ENCODE results near the gene EDRF1. TPM values are rescaled to one million over a fixed set of nuclear protein-coding genes. Genes with fewer than 3 reads are reported as not detected.
"Not testable (repeated sequence)": the region's sequence is repeated elsewhere in the genome, so short reads cannot be mapped to it uniquely, and the experiment has no call there.

EDRF1 gene
- total and polyA plus RNA-seq, 5 donors from 2014 or later = 12.8 to 52.3 (median 13.7) TPM

DNA sequence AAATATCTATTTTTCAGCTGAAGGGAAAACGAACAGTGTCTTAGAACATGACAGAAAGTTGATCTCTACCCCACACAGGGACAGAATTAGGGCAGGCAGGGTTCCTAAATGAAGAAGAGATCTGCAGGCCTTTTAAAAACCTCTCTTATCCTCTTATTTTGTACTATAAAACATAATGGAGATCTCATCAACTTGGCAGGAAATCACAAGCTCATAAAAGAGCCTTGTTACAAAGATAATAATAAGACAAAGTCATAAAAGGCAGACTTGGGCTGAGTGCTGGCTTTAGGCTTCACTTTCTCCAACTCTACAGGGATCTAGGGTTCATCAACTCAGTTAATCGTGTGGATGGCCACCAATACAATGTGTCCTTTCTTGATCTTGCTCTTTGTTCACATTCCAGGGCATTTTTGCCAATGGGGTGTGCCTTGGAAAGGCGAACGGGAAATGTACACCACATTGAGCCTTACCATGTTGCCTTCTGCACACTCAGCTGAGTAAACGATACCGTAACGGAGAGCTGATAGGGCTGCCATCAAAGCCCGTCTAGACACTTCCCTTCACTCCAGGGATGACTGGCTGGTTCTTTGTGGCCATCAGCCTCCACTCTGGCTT is 29.4 kb upstream of the EDRF1 start:
- H3K27me3 Mint-ChIP-seq = peaks cover 26% of the 10 kb centered on the region
- H3K27ac ChIP-seq (ENCODE audit: insufficient read depth, low read length, poor library complexity, severe bottlenecking) = no peak overlapping the region
- H3K36me3 ChIP-seq (ENCODE audit: control insufficient read depth, insufficient read depth, low read length) = no peaks in the 10 kb centered on the region
- DNase-seq (no peak), ATAC-seq (ENCODE audit: low read depth in 2 of 2) (no peak)
- no peaks in the 10 kb centered on the region for H3K4me1 ChIP-seq (ENCODE audit: control insufficient read depth, insufficient read depth, low read length, poor library complexity, severe bottlenecking)
- no peak overlapping the region for H3K4me3 ChIP-seq (ENCODE audit: low read depth, low read length)
- H3K4me3 Mint-ChIP-seq = no peak overlapping the region
- no peaks in the 10 kb centered on the region for H3K27me3 ChIP-seq (ENCODE audit: control insufficient read depth, insufficient read depth, low read length)
- no peaks in the 10 kb centered on the region for H3K9me3 ChIP-seq (ENCODE audit: control insufficient read depth in 2 of 2, low read length in 2 of 2)
- H3K4me1 Mint-ChIP-seq = peaks cover 0 to 3% (median 0%) of the 10 kb centered on the region in 4 donors
- H3K27ac Mint-ChIP-seq = no peak overlapping the region
- no peaks in the 10 kb centered on the region for H3K36me3 Mint-ChIP-seq
- peaks cover 0 to 2% (median 0%) of the 10 kb centered on the region in 7 donors for H3K9me3 Mint-ChIP-seq

DNA sequence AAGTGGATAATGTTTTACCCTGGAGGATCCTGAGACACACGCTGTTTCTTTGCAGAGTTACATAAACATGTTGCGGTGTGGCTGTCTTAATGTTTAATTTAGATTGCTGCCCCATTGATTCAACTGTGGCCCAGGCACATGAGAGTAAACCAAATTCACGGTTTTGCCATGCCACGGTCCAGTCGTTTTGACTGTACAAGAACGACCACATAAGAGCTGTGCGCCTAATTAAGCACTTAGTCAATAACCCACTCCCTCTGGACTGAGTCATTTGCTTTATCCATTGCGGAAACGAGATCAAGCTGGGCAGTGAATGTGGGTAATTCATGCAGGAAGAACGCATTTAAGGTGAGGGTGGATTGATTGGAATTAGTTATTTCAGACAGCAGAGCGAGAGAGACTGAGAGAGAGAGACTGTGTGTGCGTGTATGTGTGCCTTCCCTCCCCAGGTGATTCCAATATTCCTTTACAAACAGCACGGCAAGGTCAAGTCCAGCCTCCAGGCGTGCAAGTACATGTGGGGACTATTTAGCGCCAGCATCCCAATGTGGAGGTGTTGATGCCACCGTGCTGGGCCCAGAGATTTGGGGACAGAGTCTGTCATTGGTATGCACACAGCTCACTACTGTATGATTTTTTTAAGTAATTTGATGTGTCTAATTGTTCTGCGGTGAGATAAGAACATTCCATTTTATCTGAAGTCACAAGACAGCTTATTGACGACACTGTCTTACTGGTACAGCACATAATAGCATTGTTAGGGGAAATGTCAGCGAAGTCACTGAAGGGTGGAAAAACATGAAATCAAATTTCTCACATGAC is 28.1 kb upstream of the EDRF1 start:
- ATAC-seq (ENCODE audit: low read depth in 2 of 2) = no peak
- Histone ChIP-seq H3K9me3 (ENCODE audit: control insufficient read depth in 2 of 2, low read length in 2 of 2) (no peaks in the 10 kb centered on the region), H3K27ac (ENCODE audit: insufficient read depth, low read length, poor library complexity, severe bottlenecking) (no peak overlapping the region), H3K4me3 (ENCODE audit: low read depth, low read length) (no peak overlapping the region), H3K27me3 (ENCODE audit: control insufficient read depth, insufficient read depth, low read length) (no peaks in the 10 kb centered on the region), H3K4me1 (ENCODE audit: control insufficient read depth, insufficient read depth, low read length, poor library complexity, severe bottlenecking) (no peaks in the 10 kb centered on the region), H3K36me3 (ENCODE audit: control insufficient read depth, insufficient read depth, low read length) (no peaks in the 10 kb centered on the region)
- H3K9me3 Mint-ChIP-seq = peaks cover 0 to 2% (median 0%) of the 10 kb centered on the region in 7 donors
- DNase-seq = no peak
- H3K4me3 Mint-ChIP-seq = no peak overlapping the region
- peaks cover 0 to 3% (median 0%) of the 10 kb centered on the region in 4 donors for H3K4me1 Mint-ChIP-seq
- H3K27me3 Mint-ChIP-seq = peaks cover 26% of the 10 kb centered on the region
- H3K27ac Mint-ChIP-seq = no peak overlapping the region
- H3K36me3 Mint-ChIP-seq = no peaks in the 10 kb centered on the region

DNA sequence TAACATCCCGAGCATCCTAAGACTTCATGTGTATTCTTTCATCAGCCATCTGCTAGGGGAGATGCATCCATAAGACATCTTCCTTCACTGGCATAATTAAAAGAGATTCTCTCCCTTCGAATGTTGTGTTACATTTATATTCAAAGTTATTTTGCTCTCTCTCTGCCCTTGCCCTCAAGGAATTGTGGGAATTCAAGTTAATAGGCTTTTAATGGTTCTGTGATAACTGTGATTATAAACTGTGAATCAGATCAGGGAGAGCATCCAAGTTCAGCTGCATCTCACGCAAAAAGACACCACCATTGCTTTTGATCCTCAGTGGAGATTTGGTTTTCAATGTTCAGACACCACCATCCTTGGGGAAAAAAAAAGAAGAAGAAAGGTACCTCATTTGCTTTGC is 27.3 kb upstream of the EDRF1 start:
- H3K27ac Mint-ChIP-seq = no peak overlapping the region
- ATAC-seq (ENCODE audit: low read depth in 2 of 2) (no peak), DNase-seq (no peak)
- no peak overlapping the region for H3K4me3 Mint-ChIP-seq
- peaks cover 0 to 3% (median 0%) of the 10 kb centered on the region in 4 donors for H3K4me1 Mint-ChIP-seq
- peaks cover 0 to 2% (median 0%) of the 10 kb centered on the region in 7 donors for H3K9me3 Mint-ChIP-seq
- H3K36me3 Mint-ChIP-seq = no peaks in the 10 kb centered on the region
- H3K27me3 Mint-ChIP-seq = peaks cover 26% of the 10 kb centered on the region
- no peak overlapping the region for H3K4me3 ChIP-seq (ENCODE audit: low read depth, low read length)
- no peak overlapping the region for H3K27ac ChIP-seq (ENCODE audit: insufficient read depth, low read length, poor library complexity, severe bottlenecking)
- H3K9me3 ChIP-seq (ENCODE audit: control insufficient read depth in 2 of 2, low read length in 2 of 2) = no peaks in the 10 kb centered on the region
- H3K27me3 ChIP-seq (ENCODE audit: control insufficient read depth, insufficient read depth, low read length) = no peaks in the 10 kb centered on the region
- H3K4me1 ChIP-seq (ENCODE audit: control insufficient read depth, insufficient read depth, low read length, poor library complexity, severe bottlenecking) = no peaks in the 10 kb centered on the region
- no peaks in the 10 kb centered on the region for H3K36me3 ChIP-seq (ENCODE audit: control insufficient read depth, insufficient read depth, low read length)

DNA sequence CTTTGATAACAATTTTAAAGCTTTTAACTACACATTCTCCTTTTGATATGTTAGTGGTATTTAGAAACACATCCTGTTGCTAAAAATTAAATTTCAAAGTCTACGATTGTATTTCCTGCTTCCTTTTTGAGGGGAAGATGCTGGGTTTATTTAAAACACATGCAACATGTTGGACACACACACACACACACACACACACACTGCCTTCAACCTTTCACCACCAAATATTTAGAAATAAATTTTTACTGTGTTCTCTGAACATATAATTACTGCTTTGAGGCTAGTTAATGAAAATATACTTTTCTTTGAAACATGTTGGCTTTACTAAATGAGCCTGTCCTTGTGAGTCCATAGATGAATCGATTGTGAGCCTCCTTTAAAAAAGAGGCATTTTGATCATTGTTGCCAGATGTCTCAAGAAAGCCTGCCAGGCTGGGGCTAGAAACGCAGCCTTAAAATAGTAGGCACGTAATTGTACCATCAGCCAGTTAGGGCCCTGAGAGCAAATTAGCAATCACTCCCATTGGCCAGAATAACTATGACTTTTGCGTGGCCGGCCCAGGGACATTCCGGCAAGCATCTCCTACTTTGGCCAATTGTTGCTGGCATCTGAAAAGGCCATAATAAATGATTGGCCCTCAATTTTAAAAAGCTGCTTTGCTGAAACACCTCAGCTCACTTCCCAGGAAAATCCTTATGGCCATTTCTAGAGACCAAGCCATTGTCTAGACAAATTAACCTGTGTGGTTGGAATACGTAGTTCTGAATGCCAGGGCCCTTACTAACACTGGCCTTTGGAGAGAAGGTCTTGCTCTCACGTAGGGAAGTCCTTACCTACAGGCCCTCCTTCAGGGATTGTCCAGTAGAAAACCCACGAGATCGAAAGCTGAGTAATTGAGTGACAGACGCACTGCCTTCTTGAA is 26.6 kb upstream of the EDRF1 start:
- Histone ChIP-seq H3K9me3 (ENCODE audit: control insufficient read depth in 2 of 2, low read length in 2 of 2) (no peaks in the 10 kb centered on the region), H3K4me3 (ENCODE audit: low read depth, low read length) (no peak overlapping the region), H3K27ac (ENCODE audit: insufficient read depth, low read length, poor library complexity, severe bottlenecking) (no peak overlapping the region), H3K27me3 (ENCODE audit: control insufficient read depth, insufficient read depth, low read length) (no peaks in the 10 kb centered on the region), H3K4me1 (ENCODE audit: control insufficient read depth, insufficient read depth, low read length, poor library complexity, severe bottlenecking) (no peaks in the 10 kb centered on the region), H3K36me3 (ENCODE audit: control insufficient read depth, insufficient read depth, low read length) (no peaks in the 10 kb centered on the region)
- Mint-ChIP-seq H3K9me3 (peaks cover 0 to 2% (median 0%) of the 10 kb centered on the region in 7 donors), H3K36me3 (no peaks in the 10 kb centered on the region), H3K4me1 (peaks cover 0 to 3% (median 0%) of the 10 kb centered on the region in 4 donors), H3K27me3 (peaks cover 21% of the 10 kb centered on the region), H3K4me3 (no peak overlapping the region), H3K27ac (no peak overlapping the region)
- no peak for ATAC-seq (ENCODE audit: low read depth in 2 of 2)
- no peak for DNase-seq

DNA sequence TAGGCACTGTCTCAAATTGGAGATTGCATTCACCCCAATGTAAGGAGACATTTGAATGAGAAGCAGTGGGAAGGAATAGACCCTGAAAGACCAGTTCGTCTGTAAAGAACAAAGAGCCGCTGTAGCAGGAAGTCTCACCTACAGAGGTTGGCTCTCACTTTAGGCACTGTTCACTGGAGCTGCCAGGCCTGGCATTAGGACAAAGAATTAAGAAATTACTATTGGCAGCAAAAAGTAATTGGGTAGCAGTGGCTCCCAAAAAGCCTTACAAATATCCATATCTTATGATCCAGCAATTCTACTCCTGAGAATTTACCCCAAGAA is 26.0 kb upstream of the EDRF1 start:
- Histone ChIP-seq H3K4me1 (ENCODE audit: control insufficient read depth, insufficient read depth, low read length, poor library complexity, severe bottlenecking) (no peaks in the 10 kb centered on the region), H3K27me3 (ENCODE audit: control insufficient read depth, insufficient read depth, low read length) (no peaks in the 10 kb centered on the region), H3K27ac (ENCODE audit: insufficient read depth, low read length, poor library complexity, severe bottlenecking) (no peak overlapping the region), H3K4me3 (ENCODE audit: low read depth, low read length) (no peak overlapping the region), H3K9me3 (ENCODE audit: control insufficient read depth in 2 of 2, low read length in 2 of 2) (no peaks in the 10 kb centered on the region), H3K36me3 (ENCODE audit: control insufficient read depth, insufficient read depth, low read length) (no peaks in the 10 kb centered on the region)
- H3K27me3 Mint-ChIP-seq = peaks cover 21% of the 10 kb centered on the region
- no peak for ATAC-seq (ENCODE audit: low read depth in 2 of 2)
- peaks cover 0 to 3% (median 0%) of the 10 kb centered on the region in 4 donors for H3K4me1 Mint-ChIP-seq
- H3K36me3 Mint-ChIP-seq = no peaks in the 10 kb centered on the region
- no peak overlapping the region for H3K27ac Mint-ChIP-seq
- H3K4me3 Mint-ChIP-seq = no peak overlapping the region
- peaks cover 0 to 2% (median 0%) of the 10 kb centered on the region in 7 donors for H3K9me3 Mint-ChIP-seq
- DNase-seq = no peak

DNA sequence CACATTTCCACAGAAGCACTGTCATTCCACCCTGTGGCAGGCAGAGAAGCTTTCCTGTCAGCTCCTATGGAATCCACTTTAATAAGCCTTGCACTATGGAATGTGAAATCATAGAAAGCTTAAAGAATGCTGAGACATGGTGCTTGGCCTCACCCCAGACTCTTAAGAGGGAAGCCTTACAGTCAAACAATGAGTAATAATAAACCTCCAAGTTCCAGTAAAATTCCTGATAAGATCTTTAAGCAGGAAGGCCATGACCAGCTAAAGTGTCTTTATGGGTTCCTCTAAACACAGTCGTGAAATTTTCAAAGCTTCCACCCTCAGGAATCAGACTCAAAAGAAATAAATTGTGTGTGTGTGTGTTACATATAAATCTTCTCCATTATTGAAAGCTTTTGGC is 24.6 kb upstream of the EDRF1 start:
- H3K4me1 ChIP-seq (ENCODE audit: control insufficient read depth, insufficient read depth, low read length, poor library complexity, severe bottlenecking) = no peaks in the 10 kb centered on the region
- H3K36me3 Mint-ChIP-seq = no peaks in the 10 kb centered on the region
- no peaks in the 10 kb centered on the region for H3K9me3 ChIP-seq (ENCODE audit: control insufficient read depth in 2 of 2, low read length in 2 of 2)
- no peak overlapping the region for H3K4me3 Mint-ChIP-seq
- H3K9me3 Mint-ChIP-seq = peaks cover 0 to 2% (median 0%) of the 10 kb centered on the region in 7 donors
- H3K27me3 ChIP-seq (ENCODE audit: control insufficient read depth, insufficient read depth, low read length) = no peaks in the 10 kb centered on the region
- H3K27ac Mint-ChIP-seq = no peak overlapping the region
- ATAC-seq (ENCODE audit: low read depth in 2 of 2) (no peak), DNase-seq (no peak)
- no peak overlapping the region for H3K27ac ChIP-seq (ENCODE audit: insufficient read depth, low read length, poor library complexity, severe bottlenecking)
- no peak overlapping the region for H3K4me3 ChIP-seq (ENCODE audit: low read depth, low read length)
- no peaks in the 10 kb centered on the region for H3K36me3 ChIP-seq (ENCODE audit: control insufficient read depth, insufficient read depth, low read length)
- peaks cover 0 to 3% (median 0%) of the 10 kb centered on the region in 4 donors for H3K4me1 Mint-ChIP-seq
- H3K27me3 Mint-ChIP-seq = peaks cover 9% of the 10 kb centered on the region

DNA sequence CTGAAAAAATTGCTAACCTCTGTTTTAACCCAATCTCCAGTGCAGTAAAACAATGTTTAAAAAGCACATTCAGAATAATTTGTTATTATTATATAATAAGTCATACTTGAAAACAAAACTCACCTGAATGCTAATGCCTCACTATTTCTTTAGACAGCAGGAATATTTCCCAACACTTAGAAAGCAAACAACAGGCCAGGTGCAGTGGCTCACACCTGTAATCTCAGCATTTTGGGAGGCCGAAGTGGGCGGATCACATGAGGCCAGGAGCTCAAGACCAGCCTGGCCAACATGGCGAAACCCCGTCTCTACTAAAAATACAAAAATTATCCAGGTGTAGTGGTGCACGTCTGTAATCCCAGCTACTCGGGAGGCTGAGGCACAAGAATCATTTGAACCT is 22.6 kb upstream of the EDRF1 start:
- H3K27ac Mint-ChIP-seq; H3K27me3 Mint-ChIP-seq; DNase-seq; H3K4me3 ChIP-seq (ENCODE audit: low read depth, low read length); ATAC-seq (ENCODE audit: low read depth in 2 of 2); H3K9me3 Mint-ChIP-seq; H3K9me3 ChIP-seq (ENCODE audit: control insufficient read depth in 2 of 2, low read length in 2 of 2); H3K4me3 Mint-ChIP-seq; H3K27me3 ChIP-seq (ENCODE audit: control insufficient read depth, insufficient read depth, low read length); H3K36me3 ChIP-seq (ENCODE audit: control insufficient read depth, insufficient read depth, low read length); H3K36me3 Mint-ChIP-seq; H3K4me1 ChIP-seq (ENCODE audit: control insufficient read depth, insufficient read depth, low read length, poor library complexity, severe bottlenecking); H3K27ac ChIP-seq (ENCODE audit: insufficient read depth, low read length, poor library complexity, severe bottlenecking); H3K4me1 Mint-ChIP-seq: not testable (repeated sequence)

Data from CD4-positive, CD25-positive, alpha-beta regulatory T cell (primary cell).